Brain microvascular endothelial cell (primary cell): ENCODE data around the gene MLLT6.

ENCODE experiments used
- DNase-seq: peaks from one replicate; pipeline ENCODE4 v3.0.0-alpha.2; 2020
- H3K27ac ChIP-seq: fragments of 250-450 bp; sonication (Bioruptor Pico); 2 replicates; pipeline ENCODE4 v1.5.1; 2020; ENCODE audit warnings: mild to moderate bottlenecking, moderate library complexity
- H3K27me3 ChIP-seq: fragments of 250-450 bp; sonication (Bioruptor Pico); replicated peaks from 2 replicates; pipeline ENCODE4 v1.5.1; 2020; ENCODE audit warnings: mild to moderate bottlenecking
- H3K36me3 ChIP-seq: fragments of 250-450 bp; sonication (Bioruptor Pico); replicated peaks from 2 replicates; pipeline ENCODE4 v1.5.1; 2020; ENCODE audit warnings: mild to moderate bottlenecking
- H3K4me3 ChIP-seq: 2 replicates; pipeline ENCODE4 v1.5.1; 2011; ENCODE audit warnings: low read depth, mild to moderate bottlenecking, control low read depth, low read length, moderate library complexity
- in situ Hi-C: cut with HindIII; loops from 2 replicates; pipeline ENCODE4 v1.10.0; 2017; ENCODE audit warnings: low sequenced_read_pairs, low pct_ligation_motif_present
- TF ChIP-seq, protein P1 (sequence below): IDR thresholded peaks from 2 replicates; pipeline ENCODE4 v1.5.1; 2011; ENCODE audit warnings: low read depth, mild to moderate bottlenecking, moderate library complexity, low read length, control low read depth, inconsistent platforms; ENCODE audit errors: missing control alignments

Gene MLLT6

DNA sequence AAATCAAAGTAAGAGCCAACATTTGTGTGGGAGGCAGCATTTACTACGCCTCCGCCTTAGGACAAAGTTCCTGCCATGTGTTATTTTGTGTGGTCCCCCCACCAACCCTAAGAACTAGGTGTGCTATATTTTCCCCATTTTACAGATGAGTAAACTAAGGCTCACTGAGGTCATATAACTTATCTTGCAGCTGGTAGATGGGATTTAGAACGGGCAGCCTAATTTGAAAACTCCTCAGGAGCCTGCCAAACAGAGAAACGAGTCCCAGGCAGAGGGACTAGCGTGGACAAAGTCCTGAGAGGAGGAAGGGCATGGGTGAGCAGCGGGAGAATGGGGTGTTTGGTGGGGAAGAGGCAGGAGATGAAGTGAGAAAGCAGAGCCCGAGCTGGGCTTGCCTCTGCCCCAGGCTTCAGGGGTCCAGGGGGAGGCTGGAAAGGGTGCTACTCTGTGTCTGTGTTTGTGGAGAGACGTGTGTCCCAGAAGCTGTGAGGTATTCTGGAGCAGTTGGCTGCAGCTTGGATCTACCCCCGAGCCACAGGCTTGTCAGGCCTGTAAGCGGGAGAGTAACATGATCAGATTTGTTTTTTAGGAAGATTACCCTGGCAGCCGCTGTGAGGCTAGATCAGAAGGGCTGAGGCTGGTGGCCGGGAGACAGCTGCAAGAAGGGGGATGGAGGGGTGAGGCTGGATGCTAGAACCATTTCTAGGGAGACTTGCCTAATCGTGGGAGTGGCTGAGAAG, 5.0 kb downstream of the MLLT6 start:
- Histone ChIP-seq H3K36me3 (peaks cover 19% of the 10 kb centered on the region), H3K4me3 (no peak overlapping the region), H3K27ac (no peak overlapping the region), H3K27me3 (no peaks in the 10 kb centered on the region)
- no peak for DNase-seq
- in situ Hi-C loops, result no loop called here
- TF ChIP-seq, protein P1, sequence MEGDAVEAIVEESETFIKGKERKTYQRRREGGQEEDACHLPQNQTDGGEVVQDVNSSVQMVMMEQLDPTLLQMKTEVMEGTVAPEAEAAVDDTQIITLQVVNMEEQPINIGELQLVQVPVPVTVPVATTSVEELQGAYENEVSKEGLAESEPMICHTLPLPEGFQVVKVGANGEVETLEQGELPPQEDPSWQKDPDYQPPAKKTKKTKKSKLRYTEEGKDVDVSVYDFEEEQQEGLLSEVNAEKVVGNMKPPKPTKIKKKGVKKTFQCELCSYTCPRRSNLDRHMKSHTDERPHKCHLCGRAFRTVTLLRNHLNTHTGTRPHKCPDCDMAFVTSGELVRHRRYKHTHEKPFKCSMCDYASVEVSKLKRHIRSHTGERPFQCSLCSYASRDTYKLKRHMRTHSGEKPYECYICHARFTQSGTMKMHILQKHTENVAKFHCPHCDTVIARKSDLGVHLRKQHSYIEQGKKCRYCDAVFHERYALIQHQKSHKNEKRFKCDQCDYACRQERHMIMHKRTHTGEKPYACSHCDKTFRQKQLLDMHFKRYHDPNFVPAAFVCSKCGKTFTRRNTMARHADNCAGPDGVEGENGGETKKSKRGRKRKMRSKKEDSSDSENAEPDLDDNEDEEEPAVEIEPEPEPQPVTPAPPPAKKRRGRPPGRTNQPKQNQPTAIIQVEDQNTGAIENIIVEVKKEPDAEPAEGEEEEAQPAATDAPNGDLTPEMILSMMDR, result no peak

DNA sequence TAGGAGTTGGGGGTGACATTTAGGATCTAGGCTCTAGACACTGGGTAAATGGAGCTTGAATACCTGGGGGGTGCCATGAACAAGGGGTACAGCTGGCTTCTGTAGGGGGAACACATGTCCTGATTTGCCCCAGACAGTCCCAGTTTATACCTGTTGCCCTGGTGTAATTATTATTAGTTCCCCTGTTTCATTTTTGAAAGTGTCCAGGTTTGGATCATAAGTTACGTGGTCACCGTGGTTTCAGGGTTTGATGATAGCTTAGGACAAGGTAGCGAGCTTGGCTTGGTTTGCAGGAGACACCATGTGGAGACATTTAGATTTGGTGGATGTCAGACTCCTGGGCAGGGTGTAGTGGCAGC, 5.5 kb downstream of the MLLT6 start:
- Histone ChIP-seq H3K27me3 (no peaks in the 10 kb centered on the region), H3K4me3 (no peak overlapping the region), H3K27ac (no peak overlapping the region), H3K36me3 (peaks cover 23% of the 10 kb centered on the region)
- no peak for DNase-seq
- TF ChIP-seq, protein P1, result no peak
- in situ Hi-C loops, result no loop called here

DNA sequence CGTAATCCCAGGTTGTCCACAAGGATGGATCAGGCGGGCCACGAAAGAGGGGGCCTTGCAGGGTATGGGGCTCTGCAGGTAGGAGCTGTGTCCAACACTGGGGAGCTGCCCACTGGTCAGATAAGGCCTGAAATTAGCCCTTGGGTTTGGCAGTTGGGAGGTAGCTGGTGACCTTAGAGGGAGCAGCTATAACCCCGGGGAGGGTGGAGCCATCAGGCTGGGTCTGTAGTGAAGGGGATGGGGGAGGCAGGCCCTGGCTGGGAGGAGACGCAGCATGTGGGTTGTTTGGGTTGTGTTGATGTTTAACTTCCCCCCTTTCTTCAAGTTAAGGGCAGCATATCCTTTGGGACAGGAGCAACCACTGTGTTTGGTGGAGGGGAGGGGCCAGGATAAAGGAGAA, 5.9 kb downstream of the MLLT6 start:
- in situ Hi-C loops, result no loop called here
- peaks cover 25% of the 10 kb centered on the region for H3K36me3 ChIP-seq
- TF ChIP-seq, protein P1, result no peak
- DNase-seq, result no peak
- no peaks in the 10 kb centered on the region for H3K27me3 ChIP-seq
- H3K4me3 ChIP-seq, result no peak overlapping the region
- no peak overlapping the region for H3K27ac ChIP-seq

DNA sequence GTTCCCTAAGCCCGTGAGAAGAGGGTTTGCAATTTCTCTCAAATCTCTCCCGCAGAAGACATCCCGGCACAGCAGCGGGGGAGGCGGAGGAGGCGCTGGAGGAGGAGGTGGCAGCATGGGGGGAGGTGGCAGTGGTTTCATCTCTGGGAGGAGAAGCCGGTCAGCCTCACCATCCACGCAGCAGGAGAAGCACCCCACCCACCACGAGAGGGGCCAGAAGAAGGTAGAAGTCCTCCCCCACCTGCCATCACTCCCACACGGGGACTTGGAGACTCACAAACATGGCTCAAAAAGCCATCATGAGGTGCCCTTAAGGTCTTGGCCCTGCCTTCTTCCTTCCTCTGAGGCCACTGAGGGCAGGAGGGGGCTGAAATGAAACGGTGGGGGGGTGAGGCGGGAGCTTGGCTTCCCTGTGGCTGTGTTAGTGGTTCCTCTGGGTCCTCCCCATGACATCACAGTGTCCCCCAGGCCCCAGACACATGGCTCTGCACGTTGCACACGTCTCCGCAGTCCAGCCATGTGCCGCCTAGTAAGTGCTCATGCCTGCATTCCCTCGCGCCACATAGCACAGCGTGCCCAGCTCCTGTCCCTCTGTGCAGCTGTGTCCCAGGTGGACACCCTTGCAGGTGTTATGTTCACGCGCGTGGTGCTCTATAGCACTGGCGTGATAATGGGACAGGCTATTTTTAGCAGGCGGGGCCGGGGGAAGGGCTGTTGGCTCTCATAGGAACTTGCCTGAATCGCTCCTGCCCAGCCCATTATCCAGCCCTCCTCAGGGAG, 6.9 kb downstream of the MLLT6 start:
- Histone ChIP-seq H3K27ac (no peak overlapping the region), H3K27me3 (no peaks in the 10 kb centered on the region), H3K36me3 (peaks cover 29% of the 10 kb centered on the region), H3K4me3 (no peak overlapping the region)
- in situ Hi-C loops, result no loop called here
- TF ChIP-seq, protein P1, result no peak
- DNase-seq, result no peak

DNA sequence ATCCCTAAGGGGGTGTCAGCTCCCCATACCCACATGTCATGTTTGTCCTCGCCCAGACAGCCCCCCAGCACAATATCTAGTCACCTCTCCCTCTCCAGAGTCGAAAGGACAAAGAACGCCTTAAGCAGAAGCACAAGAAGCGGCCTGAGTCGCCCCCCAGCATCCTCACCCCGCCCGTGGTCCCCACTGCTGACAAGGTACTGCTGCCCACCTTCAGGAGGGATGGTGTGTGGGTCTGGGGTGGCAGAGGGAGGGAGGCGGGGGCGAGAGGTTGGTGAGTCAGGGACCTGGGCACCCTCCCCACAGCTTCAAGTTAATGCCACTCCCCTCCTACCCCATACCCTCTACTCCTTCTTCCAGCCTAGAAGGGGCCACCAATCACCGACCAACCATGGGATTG, 7.5 kb downstream of the MLLT6 start:
- Histone ChIP-seq H3K27me3 (no peaks in the 10 kb centered on the region), H3K27ac (no peak overlapping the region), H3K36me3 (peaks cover 31% of the 10 kb centered on the region), H3K4me3 (no peak overlapping the region)
- TF ChIP-seq, protein P1, result no peak
- no peak for DNase-seq
- in situ Hi-C loops, result no loop called here
